SK-N-SH (cell line): ENCODE measurements around the gene ZFX. TPM values are rescaled to one million over a fixed set of nuclear protein-coding genes. Genes with fewer than 3 reads are reported as not detected.

Experiments
- CTCF ChIA-PET: fragments of 300-600, 350-600 bp; formaldehyde crosslinking; extraction: SDS; loops from one replicate; lab custom pipeline; 2021; lab: Yijun Ruan, JAX
- POLR2A ChIA-PET: fragments of 350-600 bp; sonication (Branson Sonifier 250); formaldehyde crosslinking; extraction: SDS; loops from one replicate; lab custom pipeline; 2020; ENCODE audit warnings: antibody characterized with exemption, inconsistent platforms; lab: Yijun Ruan, JAX
- DNase-seq: peaks from one replicate; pipeline ENCODE4 v3.0.0; 2012
- H2AFZ ChIP-seq: fragments of 200-600 bp; sonication (generic); 2 replicates; pipeline ENCODE4 v1.8.1; 2016; ENCODE audit warnings: antibody characterized with exemption, mild to moderate bottlenecking, low read depth
- H3F3A ChIP-seq: fragments of 200-600 bp; sonication (generic); replicated peaks from 2 replicates; pipeline ENCODE3; 2016; ENCODE audit warnings: antibody characterized with exemption, mild to moderate bottlenecking; ENCODE audit not compliant: insufficient read depth
- H3K27ac ChIP-seq, 2 experiments: fragments of 200-500 bp in 1 of 2; fragments of 200-600 bp in 1 of 2; sonication (Bioruptor generic) in 1 of 2; sonication (generic), shearing (Covaris generic) in 1 of 2; 2 replicates each; pipeline versions ENCODE4 v1.5.1 to v1.6.1; 2014 to 2016; ENCODE audit warnings: low read depth in 2 of 2, inconsistent platforms in 1 of 2, low read length in 1 of 2, mild to moderate bottlenecking in 1 of 2, mixed read lengths in 1 of 2
- H3K27me3 ChIP-seq: fragments of 200-600 bp; sonication (generic), shearing (Covaris generic); 2 replicates; pipeline ENCODE4 v1.6.1; 2016; ENCODE audit warnings: mixed run types; ENCODE audit not compliant: insufficient read depth
- H3K36me3 ChIP-seq, 2 experiments: fragments of 200-500 bp in 1 of 2; fragments of 200-600 bp in 1 of 2; sonication (Bioruptor generic) in 1 of 2; sonication (generic) in 1 of 2; replicated peaks in 1 of 2; 2 replicates each; pipeline versions ENCODE3 to v1.5.1; 2014 to 2016; ENCODE audit warnings: low read length in 1 of 2, mild to moderate bottlenecking in 1 of 2; ENCODE audit not compliant: insufficient read depth in 2 of 2, control insufficient read depth in 1 of 2
- H3K4me1 ChIP-seq, 2 experiments: fragments of 200-500 bp in 1 of 2; fragments of 200-600 bp in 1 of 2; sonication (Bioruptor generic) in 1 of 2; sonication (generic), shearing (Covaris generic) in 1 of 2; 2 replicates each; pipeline versions ENCODE4 v1.5.1 to v1.6.1; 2014 to 2016; ENCODE audit warnings: low read depth in 1 of 2, low read length in 1 of 2, mixed run types in 1 of 2; ENCODE audit not compliant: insufficient read depth in 2 of 2, control insufficient read depth in 1 of 2
- H3K4me2 ChIP-seq: fragments of 200-600 bp; sonication (generic), shearing (Covaris generic); 2 replicates; pipeline ENCODE4 v1.6.1; 2017; ENCODE audit warnings: mixed run types
- H3K4me3 ChIP-seq, 2 experiments: fragments of 200-500 bp in 1 of 2; fragments of 200-600 bp in 1 of 2; sonication (Bioruptor generic) in 1 of 2; sonication (generic), shearing (Covaris generic) in 1 of 2; 2 replicates each; pipeline versions ENCODE4 v1.5.1 to v1.8.1; 2014 to 2016; ENCODE audit warnings: low read depth in 2 of 2, inconsistent platforms in 1 of 2, low read length in 1 of 2, mild to moderate bottlenecking in 1 of 2, mixed read lengths in 1 of 2, moderate library complexity in 1 of 2
- H3K79me2 ChIP-seq: fragments of 200-600 bp; sonication (generic); 2 replicates; pipeline ENCODE4 v1.8.1; 2017; ENCODE audit warnings: mild to moderate bottlenecking; ENCODE audit not compliant: insufficient read depth
- H3K9ac ChIP-seq: fragments of 200-600 bp; sonication (generic); 2 replicates; pipeline ENCODE4 v1.6.1; 2017; ENCODE audit warnings: mixed run types
- H3K9me2 ChIP-seq: fragments of 200-600 bp; sonication (generic); 2 replicates; pipeline ENCODE4 v1.6.1; 2017; ENCODE audit warnings: mixed run types
- H3K9me3 ChIP-seq: fragments of 200-600 bp; sonication (generic); 2 replicates; pipeline ENCODE4 v1.6.1; 2017; ENCODE audit warnings: mixed run types, mild to moderate bottlenecking, moderate library complexity
- H4K20me1 ChIP-seq: fragments of 200-600 bp; sonication (generic); 2 replicates; pipeline ENCODE4 v1.6.1; 2017; ENCODE audit warnings: mild to moderate bottlenecking, mixed run types; ENCODE audit not compliant: insufficient read depth
- EP300 ChIP-seq, 2 experiments: IDR thresholded peaks; 2 replicates each; pipeline versions ENCODE4 v1.4.0 to v1.6.1; 2012; ENCODE audit warnings: borderline replicate concordance in 1 of 2, low read depth in 1 of 2, low read length in 1 of 2
- EZH2phosphoT487 ChIP-seq: fragments of 200-600 bp; sonication (generic); IDR thresholded peaks from 2 replicates; pipeline ENCODE4 v1.6.1; 2017; ENCODE audit warnings: low read depth, mixed run types, mild to moderate bottlenecking, antibody characterized with exemption, moderate library complexity, borderline replicate concordance
- FOXJ3 ChIP-seq: sonication (generic); formaldehyde crosslinking; IDR thresholded peaks from 2 replicates; pipeline ENCODE4 v1.5.1; 2020; ENCODE audit warnings: mild to moderate bottlenecking, missing genetic modification reagents
- GATA2 ChIP-seq: sonication (generic); formaldehyde crosslinking; IDR thresholded peaks from 2 replicates; pipeline ENCODE4 v1.5.0; 2020; ENCODE audit warnings: mild to moderate bottlenecking, missing genetic modification reagents
- JUND ChIP-seq: IDR thresholded peaks from 2 replicates; pipeline ENCODE4 v1.4.0; 2012
- NFIC ChIP-seq: IDR thresholded peaks from 2 replicates; pipeline ENCODE4 v1.4.0; 2012; ENCODE audit warnings: borderline replicate concordance
- PBX3 ChIP-seq: IDR thresholded peaks from 2 replicates; pipeline ENCODE4; 2012
- POLR2AphosphoS5 ChIP-seq: IDR thresholded peaks from 2 replicates; pipeline ENCODE4 v1.6.1; 2012; ENCODE audit warnings: low read depth, low read length
- RCOR1 ChIP-seq: fragments of 150-350 bp; IDR thresholded peaks from 2 replicates; pipeline ENCODE4 v1.6.1; 2017; ENCODE audit warnings: antibody characterized with exemption, low read length
- RFX5 ChIP-seq: IDR thresholded peaks from 2 replicates; pipeline ENCODE4 v1.6.1; 2012; ENCODE audit warnings: mild to moderate bottlenecking, improper control_type of control experiment, low read length
- SMC3 ChIP-seq: IDR thresholded peaks from 2 replicates; pipeline ENCODE4 v1.6.1; 2012; ENCODE audit warnings: low read depth, low read length, improper control_type of control experiment
- TAF1 ChIP-seq: IDR thresholded peaks from 2 replicates; pipeline ENCODE4 v1.6.1; 2012; ENCODE audit warnings: low read depth, mild to moderate bottlenecking, low read length, moderate library complexity, borderline replicate concordance
- YY1 ChIP-seq: IDR thresholded peaks from 2 replicates; pipeline ENCODE4 v1.4.0; 2012; ENCODE audit warnings: low read depth, mild to moderate bottlenecking
- ZBTB33 ChIP-seq: IDR thresholded peaks from 2 replicates; pipeline ENCODE4 v1.4.0; 2012; ENCODE audit warnings: low read depth, borderline replicate concordance
- WGBS: methylation state at CpG from one replicate; pipeline ENCODE4 v1.1.6; 2017; ENCODE audit warnings: low lambda C conversion rate; 5-methylcytosine and 5-hydroxymethylcytosine counted together
- polyA plus RNA-seq, 3 experiments: library from polyadenylated mRNA; depleted of rRNA; stranded (reverse); fragments of >200 nt; gene quantifications; 2 replicates each; pipeline ENCODE4 v1.2.3, GENCODE V29; 2012

Gene ZFX
- polyA plus RNA-seq, 1 of the 3 experiments (the other 2 are of a cell fraction), result 9.0 TPM

GRCh38 chrX:24168807-24169206 lies 19.3 kb downstream of the ZFX start:
- Histone ChIP-seq H3K4me2 (no peak overlapping the region), H3K9me2 (no peaks in the 10 kb centered on the region), H3K4me1 (peaks cover 0 to 29% of the 10 kb centered on the region in 2 experiments; a peak in 3 of 4 replicates), H3K27me3 (no peaks in the 10 kb centered on the region), H3K79me2 (peaks cover 96% of the 10 kb centered on the region), H3K9me3 (no peaks in the 10 kb centered on the region), H3K36me3 (peaks cover 17 to 28% of the 10 kb centered on the region in 2 experiments), H4K20me1 (peaks cover 98% of the 10 kb centered on the region), H3K4me3 (no peak overlapping the region), H2AFZ (no peak overlapping the region), H3K27ac (peak overlapping the region in 1 of 2 experiments; percentile 3; a peak in 1 of 4 replicates), H3K9ac (no peak overlapping the region), H3F3A (peaks cover 36% of the 10 kb centered on the region)
- DNase-seq, result no peak
- CTCF ChIA-PET, result interaction anchor here (0.6 kb wide), 1 partner anchor 13 kb away, joined by 3 read pairs; no protein-coding TSS in a partner anchor
- TF ChIP-seq GATA2 (CRISPR knock-in tag), result no peak
- TF ChIP-seq SMC3, result no peak
- TF ChIP-seq JUND, result no peak
- TF ChIP-seq POLR2AphosphoS5, result no peak
- POLR2A ChIA-PET, result no interaction called here
- 89% methylated on average over 5 of the region's 5 CpGs for WGBS

GRCh38 chrX:24169211-24169610 lies 19.7 kb downstream of the ZFX start:
- 95% methylated on average over 3 of the region's 3 CpGs for WGBS
- ChIA-PET POLR2A (no interaction called here), CTCF (interaction anchor here (0.6 kb wide), 1 partner anchor 13 kb away, joined by 3 read pairs; no protein-coding TSS in a partner anchor)
- Histone ChIP-seq H4K20me1 (peaks cover 96% of the 10 kb centered on the region), H2AFZ (no peak overlapping the region), H3K9ac (no peak overlapping the region), H3F3A (peaks cover 38% of the 10 kb centered on the region), H3K4me2 (no peak overlapping the region), H3K4me3 (no peak overlapping the region), H3K27me3 (no peaks in the 10 kb centered on the region), H3K36me3 (peaks cover 17 to 28% of the 10 kb centered on the region in 2 experiments), H3K4me1 (peaks cover 0 to 29% of the 10 kb centered on the region in 2 experiments; a peak in 3 of 4 replicates), H3K9me3 (no peaks in the 10 kb centered on the region), H3K9me2 (no peaks in the 10 kb centered on the region), H3K79me2 (peaks cover 96% of the 10 kb centered on the region), H3K27ac (no peak overlapping the region; a peak in 1 of 4 replicates)
- no peak for DNase-seq
- TF ChIP-seq EP300 (IDR thresholded peaks at IDR 0.05; ENCODE audit: borderline replicate concordance in 1 of 2, low read depth in 1 of 2, low read length in 1 of 2) (no peak), YY1 (no peak), PBX3 (no peak), NFIC (no peak), POLR2AphosphoS5 (no peak), RCOR1 (no peak), ZBTB33 (no peak), EZH2phosphoT487 (no peak), GATA2 (CRISPR knock-in tag) (no peak), RFX5 (no peak), TAF1 (no peak), FOXJ3 (CRISPR knock-in tag) (no peak)
